Esophagus muscularis mucosa (tissue), 4 donors: ENCODE results near the gene USH1G. TPM values are rescaled to one million over a fixed set of nuclear protein-coding genes. Genes with fewer than 3 reads are reported as not detected.

ENCODE experiments used
- DNase-seq: peaks from one replicate; pipeline ENCODE4 v3.0.0-alpha.2; 2017; ENCODE audit errors: extremely low spot score
- H3K27ac ChIP-seq, 4 donors: fragments of 200-600 bp; sonication (generic); replicated peaks in 1 of 4; 1 replicate in 3 of 4; 2 replicates in 1 of 4; pipeline ENCODE4 v1.5.1; 2016 to 2019; ENCODE audit warnings: mild to moderate bottlenecking in 1 of 4
- H3K27me3 ChIP-seq, 4 donors: fragments of 200-600 bp; sonication (generic); one replicate each; pipeline versions ENCODE4 v1.5.1 to v1.6.0; 2016 to 2019
- H3K36me3 ChIP-seq, 4 donors: fragments of 200-600 bp; sonication (generic); one replicate each; pipeline ENCODE4 v1.5.1; 2016 to 2019
- H3K4me1 ChIP-seq, 4 donors: fragments of 200-600 bp; sonication (generic); one replicate each; pipeline ENCODE4 v1.5.1; 2016 to 2019
- H3K4me3 ChIP-seq, 4 donors: fragments of 200-600 bp; sonication (generic); 1 replicate in 2 of 4; 2 replicates in 2 of 4; pipeline ENCODE4 v1.5.1; 2016 to 2019; ENCODE audit warnings: mild to moderate bottlenecking in 4 of 4, moderate library complexity in 1 of 4
- H3K9me3 ChIP-seq, 4 donors: fragments of 200-600 bp; sonication (generic); 1 replicate in 3 of 4; 2 replicates in 1 of 4; pipeline ENCODE4 v1.5.1; 2016 to 2019
- CTCF ChIP-seq, 3 experiments: fragments of 200-600 bp in 2 of 3; fragments of 450-650 bp in 1 of 3; sonication (generic) in 2 of 3; IDR thresholded peaks; one replicate each; pipeline ENCODE4 v1.5.1; 2017 to 2019; ENCODE audit warnings: antibody characterized with exemption in 3 of 3, mild to moderate bottlenecking in 2 of 3, moderate library complexity in 1 of 3
- EP300 ChIP-seq: sonication (generic); formaldehyde crosslinking; IDR thresholded peaks from one replicate; pipeline ENCODE4 v1.6.1; 2017; ENCODE audit warnings: antibody characterized with exemption
- POLR2A ChIP-seq: fragments of 450-650 bp; IDR thresholded peaks from one replicate; pipeline ENCODE4 v1.6.1; 2017; ENCODE audit warnings: antibody characterized with exemption, moderate library complexity, mild to moderate bottlenecking, low read depth
- POLR2AphosphoS5 ChIP-seq, 2 donors: sonication (generic); formaldehyde crosslinking; IDR thresholded peaks; one replicate each; pipeline ENCODE4 v1.6.1; 2017; ENCODE audit warnings: antibody characterized with exemption in 2 of 2
- WGBS: methylation state at CpG from one replicate; pipeline ENCODE4 v1.1.5; 2018; 5-methylcytosine and 5-hydroxymethylcytosine counted together
- intact Hi-C: fragments of 100-400 bp; cut with DNase I; formaldehyde crosslinking; loops from one replicate; pipeline ENCODE4 v1.15.1; 2023
- total RNA-seq, 4 donors: library from RNA; depleted of rRNA; stranded (reverse); fragments of >200 nt; gene quantifications; one replicate each; pipeline versions ENCODE4 v1.1.0 to v1.2.1, GENCODE V29; 2016

Gene USH1G
- total RNA-seq, 4 donors from 2014 or later = 0.39 TPM; not detected in 3

GRCh38 chr17:74921026-74921681 is 1.9 kb downstream of the USH1G start:
- intact Hi-C loops = loop anchor here (5.0 kb wide), 1 partner anchor 36 kb away; no protein-coding TSS in a partner anchor
- no peaks in the 10 kb centered on the region for H3K9me3 ChIP-seq
- no peak overlapping the region for H3K27ac ChIP-seq
- no peak overlapping the region for H3K4me3 ChIP-seq
- DNase-seq = no peak
- TF ChIP-seq POLR2A (no peak), CTCF (IDR thresholded peaks at IDR 0.05) (no peak), POLR2AphosphoS5 (IDR thresholded peaks at IDR 0.05) (no peak), EP300 (no peak)
- peaks cover 7 to 93% (median 36%) of the 10 kb centered on the region in 4 donors for H3K27me3 ChIP-seq
- H3K36me3 ChIP-seq = no peaks in the 10 kb centered on the region
- peaks cover 21 to 38% (median 27%) of the 10 kb centered on the region in 4 donors for H3K4me1 ChIP-seq
- 55% methylated on average over 13 of the region's 19 CpGs for WGBS

- Histone ChIP-seq H3K4me3 (no peak overlapping the region), H3K9me3 (no peaks in the 10 kb centered on the region), H3K27ac (no peak overlapping the region), H3K36me3 (no peaks in the 10 kb centered on the region), H3K4me1 (peaks cover 21 to 38% (median 27%) of the 10 kb centered on the region in 4 donors), H3K27me3 (peaks cover 7 to 93% (median 36%) of the 10 kb centered on the region in 4 donors)
- TF ChIP-seq POLR2A (no peak), POLR2AphosphoS5 (IDR thresholded peaks at IDR 0.05) (no peak), CTCF (IDR thresholded peaks at IDR 0.05) (no peak), EP300 (no peak)
- no peak for DNase-seq
- intact Hi-C loops = loop anchor here (5.0 kb wide), 1 partner anchor 37 kb away; no protein-coding TSS in a partner anchor
- WGBS = 66% methylated on average over 5 of the region's 6 CpGs
Measured at GRCh38 chr17:74920642-74921025, 2.4 kb downstream of the USH1G start.

GRCh38 chr17:74920306-74920620 is 2.8 kb downstream of the USH1G start:
- intact Hi-C loops = loop anchor here (5.0 kb wide), 1 partner anchor 37 kb away; no protein-coding TSS in a partner anchor
- WGBS = 79% methylated on average over 21 of the region's 27 CpGs
- Histone ChIP-seq H3K27ac (no peak overlapping the region), H3K27me3 (peaks cover 7 to 92% (median 36%) of the 10 kb centered on the region in 4 donors), H3K4me3 (no peak overlapping the region), H3K9me3 (no peaks in the 10 kb centered on the region), H3K36me3 (no peaks in the 10 kb centered on the region), H3K4me1 (peaks cover 21 to 38% (median 27%) of the 10 kb centered on the region in 4 donors)
- no peak for TF ChIP-seq CTCF (IDR thresholded peaks at IDR 0.05)
- no peak for TF ChIP-seq POLR2AphosphoS5 (IDR thresholded peaks at IDR 0.05)
- TF ChIP-seq POLR2A = no peak
- no peak for TF ChIP-seq EP300
- no peak for DNase-seq

GRCh38 chr17:74919440-74920305 is 3.4 kb downstream of the USH1G start:
- H3K9me3 ChIP-seq = no peaks in the 10 kb centered on the region
- no peak overlapping the region for H3K27ac ChIP-seq
- H3K4me1 ChIP-seq = peaks cover 19 to 35% (median 24%) of the 10 kb centered on the region in 4 donors
- intact Hi-C loops = loop anchor here (5.0 kb wide), 1 partner anchor 38 kb away; no protein-coding TSS in a partner anchor
- no peak for DNase-seq
- H3K4me3 ChIP-seq = no peak overlapping the region
- no peaks in the 10 kb centered on the region for H3K36me3 ChIP-seq
- peaks cover 7 to 86% (median 30%) of the 10 kb centered on the region in 4 donors for H3K27me3 ChIP-seq
- 59% methylated on average over 22 of the region's 67 CpGs for WGBS
- TF ChIP-seq POLR2A (no peak), EP300 (no peak), POLR2AphosphoS5 (IDR thresholded peaks at IDR 0.05) (no peak), CTCF (IDR thresholded peaks at IDR 0.05) (no peak)
